ENCODE measurements around the gene FCRL4. TPM values are rescaled to one million over a fixed set of nuclear protein-coding genes. Genes with fewer than 3 reads are reported as not detected.

FCRL4 gene
- total and polyA plus RNA-seq, 2 of the 4 experiments (the other 2 are of a cell fraction), result not detected

- H2BK5ac ChIP-seq (ENCODE audit: low read depth, low read length, poor library complexity, severe bottlenecking), result no peak within 1 kb of the TSS
- no peak for ATAC-seq (ENCODE audit: low read depth)
- H4K8ac ChIP-seq (ENCODE audit: low read depth in 2 of 2, low read length in 2 of 2), result no peak within 1 kb of the TSS
- H4K91ac ChIP-seq (ENCODE audit: insufficient read depth, low read depth, low read length), result no peak within 1 kb of the TSS
- POLR2A ChIA-PET (ENCODE audit: unreplicated experiment), result no interaction called here
- H3K36me3 ChIP-seq (ENCODE audit: control insufficient read depth, insufficient read depth, low read length), result no peaks in the 10 kb centered on the region
- H3K56ac ChIP-seq (ENCODE audit: extremely low read depth, insufficient read depth, low read length), result no peak within 1 kb of the TSS
- H3K14ac ChIP-seq (replicated peaks; ENCODE audit: low read depth, low read length), result no peak within 1 kb of the TSS
- no peaks in the 10 kb centered on the region for H3K27me3 ChIP-seq (ENCODE audit: control insufficient read depth, insufficient read depth, low read length)
- no peak within 1 kb of the TSS for H2BK15ac ChIP-seq (ENCODE audit: low read depth, low read length)
- DNase-seq, result no peak
- no peaks in the 10 kb centered on the region for H3K79me1 ChIP-seq (ENCODE audit: low read depth in 1 of 2, low read length in 2 of 2)
- no peak within 1 kb of the TSS for H3K4me3 ChIP-seq (ENCODE audit: insufficient read depth, low read depth, low read length)
- H3K18ac ChIP-seq (ENCODE audit: low read depth, low read length), result no peak within 1 kb of the TSS
- dilution Hi-C loops (cut with HindIII; ENCODE audit: low sequenced_read_pairs, unreplicated experiment), result no loop called here
- no peak within 1 kb of the TSS for H2AK9ac ChIP-seq (replicated peaks; ENCODE audit: low read depth, low read length, poor library complexity)
- intact Hi-C loops (cut with micrococcal nuclease), result no loop called here
- no peak within 1 kb of the TSS for H3K4ac ChIP-seq (ENCODE audit: low read depth, low read length)
- no peaks in the 10 kb centered on the region for H3K9me3 ChIP-seq (ENCODE audit: control insufficient read depth, insufficient read depth, low read length)
- H3K27ac ChIP-seq (ENCODE audit: insufficient read depth, low read length), result no peak within 1 kb of the TSS
- no peak within 1 kb of the TSS for H2BK120ac ChIP-seq (ENCODE audit: low read depth, low read length)
- no peak within 1 kb of the TSS for H4K5ac ChIP-seq (ENCODE audit: low read depth, low read length)
- no peak within 1 kb of the TSS for H3K9ac ChIP-seq (ENCODE audit: low read depth, low read length)
- no peaks in the 10 kb centered on the region for H3K9me1 ChIP-seq (ENCODE audit: insufficient read depth, low read length)
- no peak for TF ChIP-seq RCOR1 (IDR thresholded peaks at IDR 0.05; ENCODE audit: insufficient replicate concordance, low read length)
- no peak for TF ChIP-seq MAZ (IDR thresholded peaks at IDR 0.05; ENCODE audit: borderline replicate concordance, low read depth, low read length)
- no peak for TF ChIP-seq NFE2L2 (IDR thresholded peaks at IDR 0.05; ENCODE audit: low read depth, low read length)
- TF ChIP-seq ELK1 (IDR thresholded peaks at IDR 0.05; ENCODE audit: borderline replicate concordance, low read depth, low read length), result no peak
- no peak for TF ChIP-seq MAFK (IDR thresholded peaks at IDR 0.05; ENCODE audit: low read depth, low read length)
- no peak for TF ChIP-seq USF2 (IDR thresholded peaks at IDR 0.05; ENCODE audit: low read depth, low read length)
- TF ChIP-seq RAD21 (IDR thresholded peaks at IDR 0.05; ENCODE audit: low read length), result no peak
- no peak for TF ChIP-seq BHLHE40 (IDR thresholded peaks at IDR 0.05; ENCODE audit: low read depth, low read length)
- TF ChIP-seq RFX5 (IDR thresholded peaks at IDR 0.05; ENCODE audit: low read depth, low read length), result no peak
- no peak for TF ChIP-seq CEBPB (IDR thresholded peaks at IDR 0.05; ENCODE audit: low read depth, low read length)
- no peak for TF ChIP-seq FOS (IDR thresholded peaks at IDR 0.05; ENCODE audit: low read depth, low read length)
- TF ChIP-seq CTCF (conservative IDR thresholded peaks at IDR 0.05; ENCODE audit: low read depth, low read length), result no peak
- no peak for TF ChIP-seq CHD1 (IDR thresholded peaks at IDR 0.05; ENCODE audit: low read depth, low read length)
- TF ChIP-seq MXI1 (IDR thresholded peaks at IDR 0.05; ENCODE audit: borderline replicate concordance, low read depth, low read length), result no peak
- no peaks in the 10 kb centered on the region for H3K4me1 ChIP-seq (ENCODE audit: control insufficient read depth, insufficient read depth, low read length)
- no peak within 1 kb of the TSS for H2BK20ac ChIP-seq (ENCODE audit: low read depth, low read length)
- no peaks in the 10 kb centered on the region for H4K20me1 ChIP-seq (ENCODE audit: insufficient read depth, low read length)
- no peak within 1 kb of the TSS for H2AFZ ChIP-seq (replicated peaks; ENCODE audit: low read length, poor library complexity)
- H3K23ac ChIP-seq (ENCODE audit: low read depth, low read length), result no peak within 1 kb of the TSS
- in situ Hi-C loops (cut with MboI; ENCODE audit: low sequenced_read_pairs), result no loop called here
- CTCF ChIA-PET, result no interaction called here
- H2AK5ac ChIP-seq (ENCODE audit: low read depth, low read length), result no peak within 1 kb of the TSS
- WGBS, 2 experiments (ENCODE audit: extremely low coverage in 2 of 2, insufficient read length in 1 of 2), result no CpG with 5 or more reads among the region's 10 CpGs
- no TSS peak for BruUV-seq (replicated peaks)
- no peak within 1 kb of the TSS for H3K4me2 ChIP-seq (ENCODE audit: low read depth, low read length)
Observed at GRCh38 chr1:157551694-157552693, 45.9 kb downstream of the FCRL4 start, which contains the start of gene FCRL5. Gene FCRL5 (minus strand): TSS chr1:157552515. CDS start chr1:157552362, 153 bp downstream.

All from IMR-90 (cell line).